Mucosa of descending colon (tissue), 3 donors: ENCODE results near the gene B3GNT7. TPM values are rescaled to one million over a fixed set of nuclear protein-coding genes. Genes with fewer than 3 reads are reported as not detected.

Experiments used
- ATAC-seq: fragments of 200-7000 bp; cut with Tn5 transposase; one replicate; pipeline ENCODE4 v1.9.1; 2020; ENCODE audit warnings: mild to moderate bottlenecking, moderate library complexity
- DNase-seq, 3 donors: peaks; one replicate each; pipeline ENCODE4 v3.0.0-alpha.2; 2020
- H3K36me3 ChIP-seq: fragments of 200-600 bp; one replicate; pipeline ENCODE4 v1.8.0; 2021; ENCODE audit warnings: low read depth, mild to moderate bottlenecking
- H3K4me1 ChIP-seq: fragments of 200-600 bp; one replicate; pipeline ENCODE4 v1.8.0; 2021; ENCODE audit warnings: low read depth, mild to moderate bottlenecking
- H3K4me3 ChIP-seq: fragments of 200-600 bp; one replicate; pipeline ENCODE4 v1.8.0; 2021; ENCODE audit warnings: mild to moderate bottlenecking
- H3K9me3 ChIP-seq: fragments of 200-600 bp; one replicate; pipeline ENCODE4 v1.8.0; 2021; ENCODE audit warnings: mild to moderate bottlenecking
- intact Hi-C, 2 donors: fragments of 100-400 bp; cut with DNase I in 1 of 2; cut with micrococcal nuclease in 1 of 2; formaldehyde crosslinking; loops; one replicate each; pipeline versions ENCODE4 v1.11.0 to v1.11.1; 2022; cut with DNase I, micrococcal nuclease
- total RNA-seq, 3 donors: library from RNA; stranded (reverse); fragmentation: NEBNext Ultra II Directional in 2 of 3; extraction: Animal tissue kit (Norgen Biotek cat#: 25700) in 2 of 3; gene quantifications; one replicate each; pipeline versions ENCODE4 v1.2.1 to v1.2.4, GENCODE V29; 2021 to 2023
- TF ChIP-seq, protein P1 (sequence below): fragments of 200-600 bp; IDR thresholded peaks from one replicate; pipeline ENCODE4 v1.8.0; 2022; ENCODE audit warnings: antibody characterized with exemption, mild to moderate bottlenecking
- donor health status: DM: no; HTN: no; CAD: no; lungs with moderate emphysema.
- donor health status: DM: no; HTN: no; CAD: no.
- donor health status: DM: no; HTN: yes; CAD: no.

Gene B3GNT7
- total RNA-seq, 3 donors from 2014 or later: 77.7 to 330 (median 149) TPM

DNA sequence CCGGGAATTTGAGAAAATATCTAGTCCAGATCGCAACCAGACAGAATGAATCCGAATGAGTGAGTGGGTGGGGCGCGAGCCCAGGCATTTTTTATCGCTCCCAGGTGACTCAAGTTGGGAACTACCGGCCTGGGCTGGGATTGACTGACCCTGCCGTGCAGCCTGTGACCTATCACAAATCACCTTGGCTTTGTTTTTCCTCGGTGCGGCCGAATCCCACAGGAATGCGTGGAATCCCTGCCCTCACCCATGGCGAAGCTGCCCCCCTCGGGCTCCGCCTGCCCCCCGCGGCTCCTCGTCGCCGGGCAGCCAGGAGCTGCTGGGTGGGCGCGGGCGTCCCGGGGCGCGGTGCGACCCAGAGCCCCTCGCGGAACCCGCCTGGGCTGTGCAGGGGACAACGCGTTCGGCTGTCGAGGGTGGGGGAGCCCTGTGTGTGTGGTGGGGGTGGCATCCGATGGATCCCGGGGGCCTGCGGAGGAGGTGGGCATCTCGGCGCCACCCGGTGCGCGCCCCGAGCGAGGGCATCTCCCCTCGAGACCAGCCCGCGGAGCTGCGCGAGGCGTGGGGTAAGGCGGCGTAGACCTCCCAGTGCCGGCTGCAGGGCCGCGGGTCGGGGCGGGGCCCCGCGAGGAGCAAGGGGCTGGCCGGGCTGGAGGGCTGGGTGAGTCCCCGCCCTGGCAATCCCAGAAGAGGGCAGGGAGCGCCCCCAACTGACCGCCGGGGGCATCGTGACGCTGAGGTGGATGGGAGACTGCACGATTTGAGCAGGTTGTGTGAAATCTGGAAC, 16.5 kb downstream of the B3GNT7 start:
- peak overlapping the region; percentile 26 for H3K4me3 ChIP-seq
- H3K36me3 ChIP-seq: no peaks in the 10 kb centered on the region
- intact Hi-C loops: loop anchor here (5.0 to 10.0 kb wide), 4 partner anchors 117 to 307 kb away; no protein-coding TSS in a partner anchor
- H3K4me1 ChIP-seq: peaks cover 22% of the 10 kb centered on the region
- TF ChIP-seq, protein P1, sequence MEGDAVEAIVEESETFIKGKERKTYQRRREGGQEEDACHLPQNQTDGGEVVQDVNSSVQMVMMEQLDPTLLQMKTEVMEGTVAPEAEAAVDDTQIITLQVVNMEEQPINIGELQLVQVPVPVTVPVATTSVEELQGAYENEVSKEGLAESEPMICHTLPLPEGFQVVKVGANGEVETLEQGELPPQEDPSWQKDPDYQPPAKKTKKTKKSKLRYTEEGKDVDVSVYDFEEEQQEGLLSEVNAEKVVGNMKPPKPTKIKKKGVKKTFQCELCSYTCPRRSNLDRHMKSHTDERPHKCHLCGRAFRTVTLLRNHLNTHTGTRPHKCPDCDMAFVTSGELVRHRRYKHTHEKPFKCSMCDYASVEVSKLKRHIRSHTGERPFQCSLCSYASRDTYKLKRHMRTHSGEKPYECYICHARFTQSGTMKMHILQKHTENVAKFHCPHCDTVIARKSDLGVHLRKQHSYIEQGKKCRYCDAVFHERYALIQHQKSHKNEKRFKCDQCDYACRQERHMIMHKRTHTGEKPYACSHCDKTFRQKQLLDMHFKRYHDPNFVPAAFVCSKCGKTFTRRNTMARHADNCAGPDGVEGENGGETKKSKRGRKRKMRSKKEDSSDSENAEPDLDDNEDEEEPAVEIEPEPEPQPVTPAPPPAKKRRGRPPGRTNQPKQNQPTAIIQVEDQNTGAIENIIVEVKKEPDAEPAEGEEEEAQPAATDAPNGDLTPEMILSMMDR: peak; percentile 83
- no peaks in the 10 kb centered on the region for H3K9me3 ChIP-seq
- DNase-seq (peak; percentile 90 to 96 (median 93)), ATAC-seq (peak; percentile 84)

DNA sequence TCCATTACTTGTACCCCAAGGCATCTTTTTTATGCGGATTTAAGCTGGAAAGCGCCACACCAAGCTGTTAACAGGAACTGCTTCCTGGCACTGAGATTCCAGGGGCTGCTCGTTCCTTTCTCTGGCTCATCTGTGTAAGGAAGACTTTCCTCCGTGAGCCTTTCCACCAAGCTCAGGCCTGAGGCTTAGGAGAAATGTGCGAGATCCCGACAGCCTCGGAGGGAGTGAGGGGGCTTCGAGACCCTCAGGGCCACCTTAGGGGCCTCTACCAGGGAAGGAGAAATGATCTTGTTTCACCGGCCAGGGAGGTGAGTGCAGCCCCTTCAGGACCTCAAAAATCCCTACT, 17.1 kb downstream of the B3GNT7 start:
- intact Hi-C loops: loop anchor here (5.0 to 10.0 kb wide), 4 partner anchors 118 to 308 kb away; no protein-coding TSS in a partner anchor

DNA sequence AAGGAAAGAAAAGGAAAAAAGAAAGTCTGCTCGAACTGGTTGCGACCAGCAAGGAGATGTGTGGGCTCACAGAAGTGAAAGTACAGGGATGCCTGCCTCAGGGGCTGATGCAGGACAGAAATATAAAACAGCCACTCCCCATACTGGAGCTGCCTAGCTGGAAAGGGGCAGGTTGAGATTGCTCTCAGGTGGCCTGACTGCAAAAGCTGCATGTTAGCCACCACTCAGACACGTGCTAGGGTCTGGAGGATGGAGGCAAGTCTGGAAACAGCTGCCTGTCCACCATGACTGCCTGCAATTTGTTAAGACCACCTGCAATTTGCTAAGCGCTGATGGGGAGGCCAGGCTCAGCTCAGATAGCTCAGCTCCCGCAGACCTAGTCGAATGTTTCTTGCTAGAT, 17.9 kb downstream of the B3GNT7 start:
- TF ChIP-seq, protein P1: no peak
- H3K36me3 ChIP-seq: no peaks in the 10 kb centered on the region
- ATAC-seq: peak; percentile 41
- no peak for DNase-seq
- no peaks in the 10 kb centered on the region for H3K9me3 ChIP-seq
- intact Hi-C loops: loop anchor here (5.0 to 10.0 kb wide), 4 partner anchors 119 to 309 kb away; no protein-coding TSS in a partner anchor
- peaks cover 22% of the 10 kb centered on the region for H3K4me1 ChIP-seq
- H3K4me3 ChIP-seq: no peak overlapping the region

More for the DNA sequence above, 17.1 kb downstream of the B3GNT7 start:
- TF ChIP-seq, protein P1: no peak
- no peaks in the 10 kb centered on the region for H3K9me3 ChIP-seq
- no peak overlapping the region for H3K4me3 ChIP-seq
- peaks cover 22% of the 10 kb centered on the region for H3K4me1 ChIP-seq
- H3K36me3 ChIP-seq: no peaks in the 10 kb centered on the region
- ATAC-seq (no peak), DNase-seq (no peak)

DNA sequence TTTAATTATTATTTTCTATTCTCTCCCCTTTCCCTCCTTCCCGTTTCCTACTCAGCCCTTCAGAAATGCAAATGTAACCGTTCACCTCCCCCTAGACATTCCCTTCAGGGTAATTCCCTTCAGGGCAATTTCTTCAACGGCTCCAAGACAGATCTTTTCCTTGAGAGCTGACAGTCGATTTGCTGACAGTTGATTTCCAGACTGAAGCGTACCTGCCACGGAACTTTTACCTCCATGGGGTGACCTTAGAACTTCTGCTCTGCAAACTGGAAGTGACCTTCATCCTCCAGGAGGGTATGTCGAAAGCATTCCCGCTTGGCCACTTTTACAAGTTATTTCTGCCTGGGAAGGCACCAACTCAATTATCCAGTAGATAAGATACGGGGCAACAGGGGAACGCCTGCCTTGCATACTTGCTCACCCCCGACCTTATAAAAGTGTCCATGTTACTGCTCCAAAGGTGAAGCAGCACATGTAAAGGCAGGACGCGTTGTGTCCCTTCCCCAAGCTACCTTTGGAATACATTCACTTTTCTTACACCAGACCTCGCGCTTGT, 18.5 kb downstream of the B3GNT7 start:
- Histone ChIP-seq H3K4me1 (peaks cover 22% of the 10 kb centered on the region), H3K4me3 (no peak overlapping the region), H3K36me3 (no peaks in the 10 kb centered on the region), H3K9me3 (no peaks in the 10 kb centered on the region)
- DNase-seq (peak in 1 of 3 donors; percentile 64), ATAC-seq (peak; percentile 61)
- intact Hi-C loops: loop anchor here (5.0 to 10.0 kb wide), 4 partner anchors 119 to 309 kb away; no protein-coding TSS in a partner anchor
- TF ChIP-seq, protein P1: no peak

DNA sequence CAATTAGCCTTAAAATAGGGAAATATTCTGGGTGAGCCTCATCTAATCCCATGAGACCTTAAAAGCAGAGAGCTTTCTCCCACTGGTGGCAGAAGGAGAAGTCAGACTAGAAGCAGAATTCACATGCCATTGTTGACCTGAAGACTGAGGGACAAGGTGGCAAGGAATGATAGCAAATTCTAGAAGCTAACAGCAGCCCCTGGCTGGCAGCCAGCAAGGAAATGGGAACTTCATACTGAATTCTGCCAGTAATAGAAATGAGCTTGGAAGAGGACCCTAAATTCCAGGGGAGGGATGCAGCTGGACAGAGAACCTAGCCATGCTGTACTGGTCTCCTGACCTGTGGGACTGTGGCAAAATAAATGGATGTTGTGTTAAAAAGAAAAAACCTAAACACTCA, 19.5 kb downstream of the B3GNT7 start:
- DNase-seq (peak in 1 of 3 donors; percentile 61), ATAC-seq (no peak)
- intact Hi-C loops: loop anchor here (10.0 kb wide), 3 partner anchors 120 to 310 kb away; no protein-coding TSS in a partner anchor
- Histone ChIP-seq H3K36me3 (no peaks in the 10 kb centered on the region), H3K9me3 (no peaks in the 10 kb centered on the region), H3K4me1 (peaks cover 15% of the 10 kb centered on the region), H3K4me3 (no peak overlapping the region)
- TF ChIP-seq, protein P1: no peak
